NCI-H128 (cell line): ENCODE data around the gene RASSF5.
"Not testable (repeated sequence)": the region's sequence is repeated elsewhere in the genome, so short reads cannot be mapped to it uniquely, and the experiment has no call there.

Experiments
- DNase-seq: peaks from one replicate; lab custom pipeline; 2025; ENCODE audit not compliant: unreplicated experiment; lab: John Stamatoyannopoulos, UW

The RASSF5 gene

DNA sequence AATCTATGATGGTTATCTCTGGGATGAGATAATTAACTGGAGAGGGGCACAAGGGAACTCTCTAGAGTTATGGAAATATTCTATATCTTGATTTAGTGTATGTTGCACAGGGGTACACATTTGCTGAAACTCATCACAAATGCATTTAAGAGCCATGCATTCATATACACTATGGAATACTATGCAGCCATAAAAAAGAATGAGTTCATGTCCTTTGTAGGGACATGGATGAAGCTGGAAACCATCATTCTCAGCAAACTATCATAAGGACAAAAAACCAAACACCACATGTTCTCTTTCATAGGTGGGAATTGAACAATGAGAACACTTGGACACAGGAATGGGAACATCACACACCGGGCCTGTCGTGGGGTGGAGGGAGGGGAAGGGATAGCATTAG lies 119.1 kb downstream of the RASSF5 start:
- DNase-seq, result not testable (repeated sequence)

DNA sequence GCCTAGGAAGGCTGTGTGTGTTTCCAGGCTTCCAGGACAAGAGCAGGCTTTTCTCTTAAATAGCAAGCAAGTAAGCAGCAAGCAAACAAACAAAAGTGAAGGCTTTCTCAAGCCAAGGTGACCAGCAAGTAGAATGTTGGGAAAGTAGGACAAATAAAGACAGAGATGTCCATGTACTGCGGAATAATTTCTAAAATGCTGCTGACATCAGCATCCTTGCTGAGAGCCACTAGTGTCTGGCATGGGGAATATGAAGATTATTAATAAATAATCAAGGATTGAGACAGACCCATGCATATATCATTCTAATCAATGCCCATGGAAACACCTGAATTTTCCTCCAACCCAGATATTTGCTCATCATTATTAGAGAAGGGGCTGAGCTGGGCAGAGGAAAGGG lies 121.6 kb downstream of the RASSF5 start:
- DNase-seq, result no peak

DNA sequence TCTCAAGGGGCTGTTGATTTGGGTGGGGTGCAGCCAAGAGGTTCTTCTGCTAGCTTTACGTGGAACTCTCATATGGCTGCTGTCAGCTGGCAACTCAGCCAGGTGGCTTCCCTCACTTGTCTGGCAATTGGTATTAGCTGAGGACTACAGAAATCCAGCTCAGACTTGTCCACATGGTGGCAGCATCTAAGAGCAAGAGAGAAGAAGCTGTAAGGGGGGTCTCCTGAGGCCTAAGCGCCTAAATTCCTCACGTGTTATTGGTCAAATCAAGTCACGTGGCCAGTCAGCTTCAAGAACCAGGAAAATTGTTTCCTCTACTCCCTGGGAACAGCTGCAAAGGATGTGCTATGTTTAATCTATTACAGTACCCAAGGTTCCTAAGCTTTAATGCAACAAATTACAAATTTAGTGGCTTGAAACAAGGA lies 123.8 kb downstream of the RASSF5 start:
- DNase-seq, result peak; percentile 63

DNA sequence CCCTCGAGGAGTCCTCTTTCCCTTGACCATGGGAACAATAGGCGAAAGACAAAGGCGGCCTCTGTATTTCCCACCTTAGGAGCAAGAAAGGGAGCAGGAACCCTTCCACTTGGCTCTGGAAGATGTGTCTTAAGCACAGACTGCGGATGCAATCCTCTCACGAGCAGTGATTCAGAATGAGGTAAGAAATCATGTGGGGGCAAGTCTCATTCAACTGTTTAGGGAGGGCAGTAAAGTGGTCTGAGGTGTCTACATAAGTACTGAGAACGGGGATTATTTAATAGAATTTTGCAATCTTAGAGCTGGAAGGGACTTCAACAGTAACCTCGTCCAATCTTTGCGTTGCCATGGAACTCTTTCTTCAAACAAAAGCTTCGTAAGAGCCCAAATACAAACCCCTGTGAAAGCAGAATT lies 126.4 kb downstream of the RASSF5 start:
- no peak for DNase-seq

DNA sequence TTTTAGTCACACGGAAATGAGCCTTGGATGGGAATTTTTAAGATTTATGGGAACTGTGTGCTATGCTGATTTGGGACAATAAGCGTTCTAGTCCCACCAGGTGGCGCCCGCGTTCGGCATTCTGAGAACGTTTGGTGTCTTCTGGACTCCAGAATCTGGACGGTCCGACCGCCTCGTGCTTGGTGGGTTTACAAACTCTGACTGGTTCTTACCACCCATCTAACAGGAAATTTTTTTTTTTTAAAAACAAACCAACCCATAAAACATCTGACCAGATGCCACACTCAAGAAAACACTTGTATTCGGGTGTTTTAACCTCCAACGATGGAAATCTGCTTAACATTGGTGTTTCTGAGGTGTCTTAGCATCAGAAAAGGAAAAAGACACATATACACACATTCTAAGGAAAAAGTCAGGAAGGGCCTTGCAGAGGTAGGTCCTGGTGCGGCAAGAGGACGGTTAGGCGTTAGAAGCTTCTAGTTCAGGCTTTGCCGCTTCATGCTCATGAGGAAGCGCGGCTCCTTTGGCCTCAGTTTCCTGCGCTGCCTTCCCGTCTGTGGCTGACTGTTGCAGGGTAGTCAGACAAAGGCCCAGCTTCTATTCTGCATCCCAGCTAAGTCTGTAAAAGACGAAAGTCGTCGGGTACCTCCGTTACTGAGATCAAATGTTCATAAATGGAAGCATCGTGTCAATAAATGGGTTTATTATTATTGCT lies 127.2 kb downstream of the RASSF5 start:
- DNase-seq, result peak; percentile 89

DNA sequence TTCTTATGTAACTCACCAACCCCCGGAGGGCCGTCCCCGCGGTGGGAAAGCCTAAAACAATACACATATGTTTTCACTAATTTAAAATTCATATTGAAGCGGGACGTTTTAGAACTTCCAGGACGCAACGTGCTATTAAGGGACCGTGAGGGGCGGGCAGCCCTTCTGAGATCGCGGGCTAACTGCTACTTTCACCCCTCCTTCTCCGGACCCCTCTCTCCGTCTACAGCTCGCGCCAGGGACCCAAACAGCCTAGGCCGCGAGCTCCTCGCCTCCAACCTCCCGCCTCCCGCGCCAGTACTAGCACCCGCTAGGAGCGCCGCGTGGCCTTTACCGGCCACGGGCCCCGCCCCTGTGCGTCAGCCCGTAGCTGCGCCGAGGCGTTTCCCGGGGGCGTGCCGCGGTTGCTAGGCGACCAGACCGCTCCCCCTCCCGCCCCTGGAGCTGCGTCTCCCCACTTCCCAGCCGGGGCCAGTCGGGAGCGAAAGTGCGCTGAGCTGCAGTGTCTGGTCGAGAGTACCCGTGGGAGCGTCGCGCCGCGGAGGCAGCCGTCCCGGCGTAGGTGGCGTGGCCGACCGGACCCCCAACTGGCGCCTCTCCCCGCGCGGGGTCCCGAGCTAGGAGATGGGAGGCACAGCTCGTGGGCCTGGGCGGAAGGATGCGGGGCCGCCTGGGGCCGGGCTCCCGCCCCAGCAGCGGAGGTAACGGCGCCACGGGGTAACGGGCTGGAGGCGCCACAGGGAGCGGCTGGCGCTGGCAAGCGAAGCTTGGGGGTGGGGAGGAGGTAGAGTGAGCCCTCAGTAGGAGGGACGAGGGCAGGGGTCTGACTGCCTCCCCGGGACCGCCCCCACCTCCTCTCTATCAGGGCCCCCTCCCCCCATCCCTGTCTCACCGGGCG lies 128.0 kb downstream of the RASSF5 start, which contains the start of gene DYRK3:
Gene DYRK3, plus strand, starts transcription at position 457 of the 898 bp plus-strand sequence. Its CDS starts 168 bp downstream, at position 625.
- DNase-seq, result peak; percentile 94

DNA sequence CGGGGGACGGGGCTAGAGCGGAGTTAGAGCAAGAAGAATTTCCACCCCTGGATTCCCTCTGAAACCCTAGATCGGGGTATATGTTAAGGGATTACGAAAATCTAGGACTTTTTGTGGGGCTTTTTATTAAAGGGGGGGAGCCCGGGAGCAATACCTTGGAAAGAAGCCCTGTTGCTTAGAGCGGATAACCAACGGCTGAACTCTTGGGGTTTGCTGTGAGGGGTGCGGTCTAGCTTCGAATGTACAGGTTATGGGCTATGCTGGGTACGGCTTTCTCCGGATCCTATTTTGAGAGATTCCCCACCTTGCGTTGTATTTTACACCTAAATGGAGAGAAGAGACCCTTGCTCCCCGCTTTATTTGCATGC lies 128.6 kb downstream of the RASSF5 start:
- no peak for DNase-seq

DNA sequence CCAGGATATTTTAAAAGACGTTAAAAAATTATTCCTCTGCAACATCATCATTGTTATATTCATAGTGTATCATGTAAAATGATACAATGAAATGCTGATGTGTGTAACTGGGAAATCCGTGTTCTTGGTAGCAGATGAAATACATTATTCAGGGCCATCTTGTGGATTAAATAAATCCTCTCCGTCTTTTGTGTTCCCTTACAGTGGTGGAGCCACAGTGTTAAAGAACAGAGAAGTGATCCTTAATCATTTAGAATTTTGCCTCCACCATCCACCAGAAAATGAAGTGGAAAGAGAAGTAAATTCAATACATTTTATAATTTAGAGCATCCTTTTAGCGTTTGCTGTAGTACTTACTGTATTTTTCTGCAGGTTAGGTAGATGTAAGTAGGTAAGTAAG lies 129.3 kb downstream of the RASSF5 start:
- DNase-seq, result no peak

DNA sequence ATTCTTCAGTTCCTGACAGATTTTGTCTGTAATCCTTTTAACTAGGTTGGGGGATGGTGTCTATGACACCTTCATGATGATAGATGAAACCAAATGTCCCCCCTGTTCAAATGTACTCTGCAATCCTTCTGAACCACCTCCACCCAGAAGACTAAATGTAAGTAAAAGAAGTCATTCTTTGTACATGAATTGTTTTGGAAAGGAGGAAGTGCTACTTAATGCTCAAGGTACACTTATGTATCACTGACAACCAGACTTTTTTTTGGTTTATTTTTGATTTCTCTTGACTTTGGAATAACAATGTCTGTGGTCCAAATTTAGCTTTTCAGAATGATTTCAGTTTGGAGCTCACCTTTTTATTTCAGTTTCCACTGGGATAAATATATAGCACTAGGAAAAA lies 130.3 kb downstream of the RASSF5 start:
- DNase-seq, result no peak
